K562 (cell line): ENCODE measurements around the gene ATXN7. TPM values are rescaled to one million over a fixed set of nuclear protein-coding genes. Genes with fewer than 3 reads are reported as not detected.

Experiments used
- ATAC-seq: fragments of 200-7000 bp; cut with Tn5 transposase; 3 replicates; pipeline ENCODE4 v1.9.1; 2020; ENCODE audit warnings: moderate library complexity
- BruUV-seq: library from RNA; stranded (reverse); fragments of 400-500 nt; replicated peaks from 2 replicates; lab custom pipeline; 2021; lab: Mats Ljungman, UMichigan
- CTCF ChIA-PET: fragments of 300-600 bp; formaldehyde crosslinking; extraction: SDS; loops from one replicate; lab custom pipeline; 2021; ENCODE audit warnings: low intra/inter-chr PET ratio; lab: Yijun Ruan, JAX
- POLR2A ChIA-PET: fragments of 300-600, 350-650 bp; sonication (Branson Sonifier 250); formaldehyde crosslinking; extraction: SDS; loops from one replicate; lab custom pipeline; 2021; ENCODE audit warnings: antibody characterized with exemption, inconsistent platforms; lab: Yijun Ruan, JAX
- DNase-seq, 4 experiments: peaks; one replicate each; pipeline versions ENCODE4 v3.0.0 to v3.0.0-alpha.2; 2011 to 2018; ENCODE audit warnings: low spot score in 3 of 4, mixed read lengths in 3 of 4; ENCODE audit errors: extremely low read depth in 1 of 4
- FAIRE-seq: peaks from 2 replicates; lab custom pipeline; 2011; peaks lifted over from hg19 to GRCh38; lab: Jason Lieb, UNC
- H2AFZ ChIP-seq: 2 replicates; pipeline ENCODE4 v1.6.0; 2011; ENCODE audit warnings: low read depth, low read length, control low read depth, inconsistent platforms
- H3K27ac ChIP-seq: fragments of 200-600 bp; 3 replicates; pipeline ENCODE4 v1.8.0; 2011; ENCODE audit warnings: low read depth, mild to moderate bottlenecking, control low read depth, inconsistent platforms, low read length, moderate library complexity, mixed read lengths; ENCODE audit errors: extremely low read depth
- H3K27me3 ChIP-seq, 2 experiments: fragments of 300-600 bp in 1 of 2; 2 replicates in 1 of 2; 3 replicates in 1 of 2; pipeline versions ENCODE4 v1.6.0 to v1.8.0; 2011; ENCODE audit warnings: inconsistent platforms in 2 of 2, low read length in 2 of 2, mild to moderate bottlenecking in 1 of 2, mixed read lengths in 1 of 2, moderate library complexity in 1 of 2; ENCODE audit not compliant: control insufficient read depth in 2 of 2, insufficient read depth in 2 of 2
- H3K36me3 ChIP-seq: fragments of 300-600 bp; 3 replicates; pipeline ENCODE4 v1.8.0; 2011; ENCODE audit warnings: mild to moderate bottlenecking, low read length, inconsistent platforms; ENCODE audit not compliant: control insufficient read depth, insufficient read depth
- H3K4me1 ChIP-seq, 2 experiments: fragments of 200-600 bp in 1 of 2; replicated peaks in 1 of 2; 2 replicates in 1 of 2; 3 replicates in 1 of 2; pipeline versions ENCODE4 v1.5.1 to v1.8.0; 2011; ENCODE audit warnings: inconsistent platforms in 2 of 2, low read length in 2 of 2, mild to moderate bottlenecking in 1 of 2, mixed read lengths in 1 of 2, moderate library complexity in 1 of 2; ENCODE audit not compliant: control insufficient read depth in 2 of 2, insufficient read depth in 2 of 2
- H3K4me2 ChIP-seq: 2 replicates; pipeline ENCODE4 v1.6.1; 2011; ENCODE audit warnings: low read length, control low read depth, inconsistent platforms, mixed read lengths; ENCODE audit not compliant: insufficient read depth
- H3K4me3 ChIP-seq: fragments of 200-600 bp; sonication (generic), shearing (Covaris generic); 2 replicates; pipeline ENCODE4 v1.5.1; 2016; ENCODE audit warnings: control low read depth, inconsistent platforms
- H3K79me2 ChIP-seq: fragments of 200-600 bp; 3 replicates; pipeline ENCODE4 v1.8.0; 2011; ENCODE audit warnings: low read length, inconsistent platforms; ENCODE audit not compliant: control insufficient read depth, insufficient read depth
- H3K9ac ChIP-seq, 2 experiments: 2 replicates each; pipeline versions ENCODE4 v1.6.0 to v1.6.1; 2011; ENCODE audit warnings: low read depth in 2 of 2, low read length in 2 of 2, control low read depth in 1 of 2, inconsistent platforms in 1 of 2, mild to moderate bottlenecking in 1 of 2, mixed read lengths in 1 of 2; ENCODE audit not compliant: insufficient read depth in 1 of 2
- H3K9me1 ChIP-seq: one replicate; pipeline ENCODE4 v1.6.0; 2011; ENCODE audit warnings: inconsistent platforms, mild to moderate bottlenecking, low read length, moderate library complexity; ENCODE audit not compliant: control insufficient read depth, insufficient read depth
- H3K9me3 ChIP-seq: replicated peaks from 2 replicates; pipeline ENCODE4 v1.5.1; 2011; ENCODE audit warnings: low read depth, low read length, inconsistent platforms; ENCODE audit not compliant: control insufficient read depth, insufficient read depth
- H4K20me1 ChIP-seq: replicated peaks from 2 replicates; pipeline ENCODE4 v1.6.1; 2011; ENCODE audit warnings: low read length, inconsistent platforms, mixed read lengths; ENCODE audit not compliant: control insufficient read depth, insufficient read depth
- POLR2AphosphoS2 ChIP-seq: IDR thresholded peaks from 2 replicates; pipeline ENCODE4 v1.6.1; 2012; ENCODE audit warnings: low read length, improper control_type of control experiment
- WGBS: fragments of 100-300 bp; shearing (Covaris generic); methylation state at CpG from one replicate; pipeline ENCODE4 v1.1.6; 2016; ENCODE audit warnings: low coverage, mixed read lengths; ENCODE audit not compliant: insufficient coverage; ENCODE audit errors: missing lambda C conversion rate; 5-methylcytosine and 5-hydroxymethylcytosine counted together
- in situ Hi-C: fragments of 300-500 bp; cut with MboI; formaldehyde crosslinking; loops from 4 replicates; pipeline ENCODE4 v1.15.0; 2018; ENCODE audit warnings: inconsistent platforms, mixed read lengths
- intact Hi-C: fragments of 100-400 bp; cut with micrococcal nuclease; formaldehyde crosslinking; loops from 2 replicates; pipeline ENCODE4 v1.14.2; 2022
- polyA plus RNA-seq, 8 experiments: library from polyadenylated mRNA; depleted of rRNA in 4 of 8; stranded (reverse) in 5 of 8; unstranded in 3 of 8; fragments of >200 nt; fragmentation: Nextera tagmentation in 2 of 8; fragmentation: Illumina TruSeq in 1 of 8; extraction: Ambion mirVana in 2 of 8; extraction: Trizol in 1 of 8; gene quantifications; 2 replicates each; pipeline versions ENCODE4 v1.2.1 to v1.2.3, GENCODE V29; 2011 to 2014; ENCODE audit warnings: inconsistent platforms in 1 of 8, missing spikeins in 1 of 8
- total RNA-seq, 7 experiments: library from RNA; depleted of rRNA in 6 of 7; stranded (reverse); fragments of >200 nt in 6 of 7; fragmentation: Illumina TruSeq in 2 of 7; extraction: Trizol in 2 of 7; gene quantifications; 2 replicates each; pipeline versions ENCODE4 v1.2.1 to v1.2.3, GENCODE V29; 2011 to 2021; ENCODE audit warnings: low replicate concordance in 1 of 7
- TF ChIP-seq, protein P1 (sequence below), 3 experiments: IDR thresholded peaks in 2 of 3; conservative IDR thresholded peaks in 1 of 3; 2 replicates each; pipeline ENCODE4 v1.5.1; 2011 to 2012; ENCODE audit warnings: low read length in 3 of 3, mild to moderate bottlenecking in 3 of 3, control low read depth in 2 of 3, improper control_type of control experiment in 1 of 3, inconsistent platforms in 1 of 3, low read depth in 1 of 3, mixed read lengths in 1 of 3, moderate library complexity in 1 of 3; ENCODE audit not compliant: insufficient read depth in 2 of 3

ATXN7 gene
- total and polyA plus RNA-seq, 9 of the 15 experiments (the other 6 are each of a cell fraction or from before 2014, with no cell fraction given), result 0.41 to 9.2 (median 6.7) TPM

DNA sequence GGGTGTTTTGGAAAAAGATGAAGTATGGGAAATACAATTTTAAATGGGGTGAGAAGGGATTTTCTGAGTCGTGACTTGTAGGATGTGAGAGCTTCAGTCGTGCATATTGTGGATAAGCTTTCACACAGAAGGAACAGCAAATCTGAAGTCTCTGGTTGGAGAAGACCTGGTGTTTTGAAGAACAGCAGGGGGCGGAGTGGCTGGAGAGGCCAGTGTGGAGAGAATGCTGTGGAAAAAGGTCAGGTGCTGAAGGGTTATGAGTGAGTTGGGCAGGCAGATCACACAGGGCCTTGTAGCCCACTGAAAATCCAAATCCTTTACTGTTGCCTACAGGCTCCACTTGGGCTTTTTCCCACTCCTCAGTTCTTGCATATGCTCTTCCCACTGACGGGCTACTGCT, 62.6 kb downstream of the ATXN7 start:
- 76% methylated on average over 4 of the region's 4 CpGs for WGBS
- Histone ChIP-seq H3K4me2 (no peak overlapping the region), H3K9me3 (no peaks in the 10 kb centered on the region), H3K4me3 (no peak overlapping the region), H3K36me3 (peaks cover 38% of the 10 kb centered on the region), H3K79me2 (peaks cover 14% of the 10 kb centered on the region; the same call in 1 of the 3 replicates), H3K9me1 (no peaks in the 10 kb centered on the region), H3K27me3 (no peaks in the 10 kb centered on the region), H4K20me1 (no peaks in the 10 kb centered on the region), H3K4me1 (no peaks in the 10 kb centered on the region), H2AFZ (no peak overlapping the region), H3K27ac (no peak overlapping the region), H3K9ac (no peak overlapping the region)
- peak in 1 of 4 experiments; percentile 15 for DNase-seq
- CTCF ChIA-PET, result no interaction called here
- no peak for FAIRE-seq
- intact Hi-C loops (no loop called here), in situ Hi-C loops (no loop called here)
- peak; percentile 51 for ATAC-seq
- POLR2A ChIA-PET, result no interaction called here
- no TSS peak for BruUV-seq
- TF ChIP-seq, protein P1, sequence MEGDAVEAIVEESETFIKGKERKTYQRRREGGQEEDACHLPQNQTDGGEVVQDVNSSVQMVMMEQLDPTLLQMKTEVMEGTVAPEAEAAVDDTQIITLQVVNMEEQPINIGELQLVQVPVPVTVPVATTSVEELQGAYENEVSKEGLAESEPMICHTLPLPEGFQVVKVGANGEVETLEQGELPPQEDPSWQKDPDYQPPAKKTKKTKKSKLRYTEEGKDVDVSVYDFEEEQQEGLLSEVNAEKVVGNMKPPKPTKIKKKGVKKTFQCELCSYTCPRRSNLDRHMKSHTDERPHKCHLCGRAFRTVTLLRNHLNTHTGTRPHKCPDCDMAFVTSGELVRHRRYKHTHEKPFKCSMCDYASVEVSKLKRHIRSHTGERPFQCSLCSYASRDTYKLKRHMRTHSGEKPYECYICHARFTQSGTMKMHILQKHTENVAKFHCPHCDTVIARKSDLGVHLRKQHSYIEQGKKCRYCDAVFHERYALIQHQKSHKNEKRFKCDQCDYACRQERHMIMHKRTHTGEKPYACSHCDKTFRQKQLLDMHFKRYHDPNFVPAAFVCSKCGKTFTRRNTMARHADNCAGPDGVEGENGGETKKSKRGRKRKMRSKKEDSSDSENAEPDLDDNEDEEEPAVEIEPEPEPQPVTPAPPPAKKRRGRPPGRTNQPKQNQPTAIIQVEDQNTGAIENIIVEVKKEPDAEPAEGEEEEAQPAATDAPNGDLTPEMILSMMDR (IDR thresholded peaks at IDR 0.05 in 2 of 3, conservative IDR thresholded peaks at IDR 0.05 in 1 of 3; ENCODE audit: insufficient read depth in 2 of 3, low read depth in 1 of 3, low read length in 3 of 3), result 0 out of 6 replicates have a peak, but pooled peaks of 1 of the 3 experiments have one; percentile 5
- TF ChIP-seq POLR2AphosphoS2, result no peak
